GM12892 (cell line): Measurements from ENCODE around the gene CNTN5.

Experiments
- POLR2AphosphoS5 ChIP-seq: IDR thresholded peaks from 2 replicates; pipeline ENCODE4 v1.6.1; 2011; ENCODE audit warnings: low read depth, low read length, control low read depth
- TAF1 ChIP-seq: IDR thresholded peaks from 2 replicates; pipeline ENCODE4 v1.6.1; 2011; ENCODE audit warnings: low read depth, mild to moderate bottlenecking, control low read depth, low read length, borderline replicate concordance

DNA sequence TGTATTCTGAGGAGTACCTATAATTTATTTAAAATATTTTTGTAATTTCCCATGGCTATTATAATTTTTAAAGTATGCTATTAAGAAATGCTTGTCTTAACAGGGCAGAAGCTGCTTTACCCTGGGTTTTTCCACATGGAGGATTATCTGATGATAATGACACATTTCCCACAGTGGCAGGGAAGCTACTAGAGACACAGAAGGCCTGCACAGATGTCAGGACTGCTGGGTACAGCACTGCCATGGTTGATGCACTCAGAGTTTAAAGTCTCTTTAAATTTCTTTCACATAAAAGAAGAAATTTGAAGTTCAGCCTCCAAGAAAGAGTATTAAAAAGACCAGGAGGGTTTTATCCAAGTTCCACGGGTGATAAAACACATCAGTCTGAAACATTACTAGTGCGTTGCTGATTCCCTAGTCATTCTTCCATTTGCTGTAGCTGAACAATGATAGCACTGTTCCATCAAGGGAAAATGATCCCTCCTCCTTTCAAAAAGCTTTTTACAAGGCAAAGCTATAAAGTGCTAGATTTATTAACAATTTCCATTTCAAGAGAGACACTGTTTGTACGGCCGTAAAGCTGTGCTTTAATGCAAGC, 363.0 kb downstream of the CNTN5 start:
- no peak for TF ChIP-seq TAF1
- no peak for TF ChIP-seq POLR2AphosphoS5
